DMS153 treated with DMSO at 0.1 percent for 48 hours (cell line): ENCODE measurements around the gene PTPRN2.

ENCODE experiments used
- DNase-seq: peaks from one replicate; lab custom pipeline; 2025; ENCODE audit not compliant: unreplicated experiment; lab: John Stamatoyannopoulos, UW

Gene PTPRN2

GRCh38 chr7:158112571-158113320 is 474.9 kb downstream of the PTPRN2 start:
- DNase-seq, result no peak

GRCh38 chr7:158111906-158112570 is 475.6 kb downstream of the PTPRN2 start:
- DNase-seq, result no peak

GRCh38 chr7:158111049-158111751 is 476.4 kb downstream of the PTPRN2 start:
- DNase-seq, result no peak

GRCh38 chr7:158110661-158111048 is 477.0 kb downstream of the PTPRN2 start:
- no peak for DNase-seq

GRCh38 chr7:158110034-158110590 is 477.5 kb downstream of the PTPRN2 start:
- no peak for DNase-seq

- DNase-seq, result no peak
Measured at GRCh38 chr7:158109364-158110033, 478.1 kb downstream of the PTPRN2 start.

GRCh38 chr7:158108646-158109293 is 478.9 kb downstream of the PTPRN2 start:
- DNase-seq, result no peak

- DNase-seq, result no peak
Measured at GRCh38 chr7:158107806-158108205, 479.8 kb downstream of the PTPRN2 start.

GRCh38 chr7:158106272-158106671 is 481.4 kb downstream of the PTPRN2 start:
- DNase-seq, result no peak

- no peak for DNase-seq
Measured at GRCh38 chr7:158103378-158103777, 484.2 kb downstream of the PTPRN2 start.

GRCh38 chr7:158102897-158103296 is 484.7 kb downstream of the PTPRN2 start:
- no peak for DNase-seq

GRCh38 chr7:158101821-158102450 is 485.7 kb downstream of the PTPRN2 start:
- no peak for DNase-seq

- no peak for DNase-seq
Measured at GRCh38 chr7:158098125-158099030, 489.2 kb downstream of the PTPRN2 start.

- peak; percentile 65 for DNase-seq
Measured at GRCh38 chr7:158097453-158098124, 490.0 kb downstream of the PTPRN2 start.

GRCh38 chr7:158097106-158097452 is 490.5 kb downstream of the PTPRN2 start:
- no peak for DNase-seq

GRCh38 chr7:158096582-158096981 is 491.0 kb downstream of the PTPRN2 start:
- DNase-seq, result no peak

GRCh38 chr7:158094671-158095226 is 492.9 kb downstream of the PTPRN2 start:
- DNase-seq, result no peak

GRCh38 chr7:158094046-158094445 is 493.6 kb downstream of the PTPRN2 start:
- no peak for DNase-seq
